Hepatocyte (in vitro differentiated cells): ENCODE results near the gene FICD. TPM values are rescaled to one million over a fixed set of nuclear protein-coding genes. Genes with fewer than 3 reads are reported as not detected.
A peak's percentile ranks its signal among the peaks of the same experiment; 100 is the strongest.

Experiments used
- DNase-seq: peaks from one replicate; pipeline ENCODE4 v3.0.0-alpha.2; 2016; ENCODE audit warnings: low spot score
- H2AFZ ChIP-seq: fragments of 200-600 bp; sonication (generic); 2 replicates; pipeline ENCODE4 v1.6.0; 2016; ENCODE audit warnings: antibody characterized with exemption, mild to moderate bottlenecking
- H3K27ac ChIP-seq: fragments of 200-600 bp; sonication (generic); 2 replicates; pipeline ENCODE4 v1.5.1; 2016; ENCODE audit warnings: mild to moderate bottlenecking
- H3K27me3 ChIP-seq: fragments of 200-600 bp; sonication (generic); 2 replicates; pipeline ENCODE4 v1.6.1; 2016
- H3K36me3 ChIP-seq: fragments of 200-600 bp; sonication (generic); replicated peaks from 2 replicates; pipeline ENCODE4 v1.5.1; 2016; ENCODE audit warnings: low read depth; ENCODE audit not compliant: insufficient read depth
- H3K4me1 ChIP-seq: fragments of 200-600 bp; sonication (generic); 2 replicates; pipeline ENCODE4 v1.5.1; 2016; ENCODE audit warnings: mild to moderate bottlenecking, moderate library complexity; ENCODE audit not compliant: insufficient read depth
- H3K4me2 ChIP-seq: fragments of 200-600 bp; sonication (generic); 2 replicates; pipeline ENCODE4 v1.6.0; 2016
- H3K4me3 ChIP-seq: fragments of 200-600 bp; sonication (generic); 2 replicates; pipeline ENCODE4 v1.5.1; 2016; ENCODE audit warnings: mild to moderate bottlenecking
- H3K79me2 ChIP-seq: fragments of 200-600 bp; sonication (generic); 2 replicates; pipeline ENCODE4 v1.6.0; 2017; ENCODE audit warnings: mild to moderate bottlenecking
- H3K9me2 ChIP-seq: fragments of 200-600 bp; sonication (generic); replicated peaks from 2 replicates; pipeline ENCODE4 v1.6.0; 2017; ENCODE audit warnings: mild to moderate bottlenecking; ENCODE audit not compliant: insufficient read depth
- H3K9me3 ChIP-seq: fragments of 200-600 bp; sonication (generic); 2 replicates; pipeline ENCODE4 v1.5.1; 2016; ENCODE audit warnings: low read depth, mild to moderate bottlenecking
- H4K20me1 ChIP-seq: fragments of 200-600 bp; sonication (generic); 2 replicates; pipeline ENCODE4 v1.6.0; 2016; ENCODE audit warnings: mild to moderate bottlenecking; ENCODE audit not compliant: insufficient read depth, poor library complexity, severe bottlenecking
- CTCF ChIP-seq: fragments of 200-600 bp; sonication (generic); IDR thresholded peaks from 2 replicates; pipeline ENCODE4 v1.5.1; 2016; ENCODE audit warnings: antibody characterized with exemption, mild to moderate bottlenecking; ENCODE audit not compliant: poor library complexity
- EZH2 ChIP-seq: fragments of 200-600 bp; sonication (generic); IDR thresholded peaks from 2 replicates; pipeline ENCODE4 v1.6.1; 2016; ENCODE audit warnings: antibody characterized with exemption, mild to moderate bottlenecking, borderline replicate concordance
- EZH2phosphoT487 ChIP-seq: fragments of 200-600 bp; sonication (generic); IDR thresholded peaks from one replicate; pipeline ENCODE4 v1.6.1; 2018; ENCODE audit warnings: antibody characterized with exemption, mild to moderate bottlenecking, low read depth, moderate library complexity; ENCODE audit not compliant: unreplicated experiment, severe bottlenecking
- WGBS: methylation state at CpG from one replicate; pipeline ENCODE4 v1.1.6; 2016; ENCODE audit warnings: low lambda C conversion rate; ENCODE audit errors: missing lambda C conversion rate; 5-methylcytosine and 5-hydroxymethylcytosine counted together
- polyA plus RNA-seq: library from polyadenylated mRNA; unstranded; fragments of >200 nt; fragmentation: Nextera tagmentation; extraction: Ambion mirVana; gene quantifications from 2 replicates; pipeline ENCODE4 v1.2.1, GENCODE V29; 2016
- total RNA-seq: library from RNA; depleted of rRNA; stranded (reverse); fragments of >200 nt; gene quantifications from 2 replicates; pipeline ENCODE4 v1.2.3, GENCODE V29; 2014

The FICD gene
- total and polyA plus RNA-seq, 2 experiments from 2014 or later, result 6.2 to 6.4 TPM

DNA sequence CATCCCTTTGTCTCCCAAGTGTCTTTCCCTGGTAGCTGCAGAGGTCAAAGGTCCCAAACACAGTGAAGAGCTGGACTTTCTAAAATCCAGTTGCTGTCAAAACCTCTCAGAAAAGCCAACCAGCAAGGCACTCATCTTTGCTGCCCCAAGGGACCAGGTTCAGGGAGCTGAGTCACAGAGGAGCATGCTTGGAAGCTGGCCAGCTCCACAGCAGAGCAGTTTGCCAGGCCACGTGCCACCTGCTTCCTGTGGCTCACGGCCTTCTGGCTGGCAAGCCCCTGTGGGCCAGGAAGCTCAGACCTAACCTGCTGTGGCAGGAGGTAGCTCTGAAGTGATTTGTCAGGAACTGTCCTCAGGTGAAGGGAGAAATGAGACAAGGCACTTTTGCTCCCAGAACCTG, 50.9 kb downstream of the FICD start:
- Histone ChIP-seq H3K79me2 (peaks cover 22% of the 10 kb centered on the region), H3K27me3 (no peaks in the 10 kb centered on the region), H3K4me2 (no peak overlapping the region), H4K20me1 (no peaks in the 10 kb centered on the region), H3K9me2 (no peaks in the 10 kb centered on the region), H3K27ac (peak overlapping the region; percentile 67), H3K4me3 (no peak overlapping the region), H3K9me3 (no peaks in the 10 kb centered on the region), H3K36me3 (no peaks in the 10 kb centered on the region), H2AFZ (no peak overlapping the region), H3K4me1 (peaks cover 5% of the 10 kb centered on the region)
- WGBS, result 92% methylated on average over 2 of the region's 2 CpGs
- TF ChIP-seq CTCF (no peak), EZH2phosphoT487 (no peak), EZH2 (no peak)
- no peak for DNase-seq

GRCh38 chr12:108566452-108566851, 51.4 kb downstream of the FICD start:
- 96% methylated on average over 4 of the region's 4 CpGs for WGBS
- TF ChIP-seq EZH2phosphoT487 (no peak), EZH2 (no peak), CTCF (no peak)
- Histone ChIP-seq H3K4me3 (no peak overlapping the region), H3K27ac (peak overlapping the region; percentile 67), H3K4me2 (no peak overlapping the region), H3K27me3 (no peaks in the 10 kb centered on the region), H3K9me3 (no peaks in the 10 kb centered on the region), H4K20me1 (no peaks in the 10 kb centered on the region), H3K4me1 (peaks cover 9% of the 10 kb centered on the region), H3K9me2 (no peaks in the 10 kb centered on the region), H3K36me3 (no peaks in the 10 kb centered on the region), H2AFZ (no peak overlapping the region), H3K79me2 (peaks cover 22% of the 10 kb centered on the region)
- DNase-seq, result no peak

DNA sequence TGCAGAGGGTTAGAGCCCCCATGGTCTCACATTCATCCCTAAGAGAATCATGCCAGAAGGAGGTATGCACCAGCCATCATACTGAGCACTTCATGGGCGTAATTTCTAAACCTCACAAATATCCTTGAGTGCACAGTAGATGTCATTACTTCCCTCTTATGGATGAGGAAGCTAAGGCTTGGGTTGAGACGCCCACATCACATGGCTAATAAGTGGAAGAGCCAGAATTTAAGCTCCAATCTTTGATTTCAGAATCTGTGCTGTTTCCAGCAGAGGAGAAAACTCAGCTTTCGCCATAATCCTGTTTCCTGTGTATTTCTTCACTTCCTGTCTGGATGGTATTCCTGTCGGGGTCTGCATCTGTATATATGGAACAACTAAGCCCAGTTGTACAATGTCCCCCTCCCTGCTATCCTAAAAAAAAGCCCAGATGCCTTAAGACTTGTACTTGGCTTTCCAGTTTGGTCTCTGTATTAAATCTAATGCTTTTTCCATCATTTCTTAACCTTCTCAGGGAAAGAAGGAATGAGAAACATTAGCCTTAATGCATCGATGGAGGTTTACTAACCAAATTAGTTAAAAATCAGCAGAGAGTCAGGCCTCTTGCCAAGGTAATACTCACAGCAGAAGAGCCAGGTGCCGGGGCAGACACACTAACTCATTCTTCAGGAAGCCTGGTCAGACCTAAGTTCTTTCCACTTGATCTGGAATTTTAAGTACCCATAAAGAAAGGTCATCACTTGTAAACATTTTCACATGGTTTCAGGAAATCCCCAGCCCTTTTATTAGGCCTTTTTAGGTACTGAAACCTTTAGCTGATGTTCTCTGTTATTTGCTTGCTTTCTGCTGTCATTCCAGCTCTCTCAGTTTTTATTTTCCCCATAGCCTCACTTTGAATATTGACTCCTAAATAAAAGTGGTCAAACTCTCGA, 52.6 kb downstream of the FICD start:
- Histone ChIP-seq H4K20me1 (no peaks in the 10 kb centered on the region), H3K4me2 (no peak overlapping the region), H3K27me3 (no peaks in the 10 kb centered on the region), H3K79me2 (peaks cover 22% of the 10 kb centered on the region), H3K36me3 (no peaks in the 10 kb centered on the region), H3K9me3 (no peaks in the 10 kb centered on the region), H2AFZ (no peak overlapping the region), H3K4me3 (no peak overlapping the region), H3K4me1 (peaks cover 9% of the 10 kb centered on the region), H3K27ac (peak overlapping the region; percentile 67), H3K9me2 (no peaks in the 10 kb centered on the region)
- no peak for DNase-seq
- WGBS, result 74% methylated on average over 7 of the region's 7 CpGs
- no peak for TF ChIP-seq EZH2
- no peak for TF ChIP-seq CTCF
- no peak for TF ChIP-seq EZH2phosphoT487
